ENCODE results near the gene PLPP1. TPM values are rescaled to one million over a fixed set of nuclear protein-coding genes. Genes with fewer than 3 reads are reported as not detected.

Gene PLPP1
- total and polyA plus RNA-seq, 2 of the 13 experiments (the other 11 are each of a cell fraction or from before 2014, with no cell fraction given), result 7.3 to 12.1 TPM

DNA sequence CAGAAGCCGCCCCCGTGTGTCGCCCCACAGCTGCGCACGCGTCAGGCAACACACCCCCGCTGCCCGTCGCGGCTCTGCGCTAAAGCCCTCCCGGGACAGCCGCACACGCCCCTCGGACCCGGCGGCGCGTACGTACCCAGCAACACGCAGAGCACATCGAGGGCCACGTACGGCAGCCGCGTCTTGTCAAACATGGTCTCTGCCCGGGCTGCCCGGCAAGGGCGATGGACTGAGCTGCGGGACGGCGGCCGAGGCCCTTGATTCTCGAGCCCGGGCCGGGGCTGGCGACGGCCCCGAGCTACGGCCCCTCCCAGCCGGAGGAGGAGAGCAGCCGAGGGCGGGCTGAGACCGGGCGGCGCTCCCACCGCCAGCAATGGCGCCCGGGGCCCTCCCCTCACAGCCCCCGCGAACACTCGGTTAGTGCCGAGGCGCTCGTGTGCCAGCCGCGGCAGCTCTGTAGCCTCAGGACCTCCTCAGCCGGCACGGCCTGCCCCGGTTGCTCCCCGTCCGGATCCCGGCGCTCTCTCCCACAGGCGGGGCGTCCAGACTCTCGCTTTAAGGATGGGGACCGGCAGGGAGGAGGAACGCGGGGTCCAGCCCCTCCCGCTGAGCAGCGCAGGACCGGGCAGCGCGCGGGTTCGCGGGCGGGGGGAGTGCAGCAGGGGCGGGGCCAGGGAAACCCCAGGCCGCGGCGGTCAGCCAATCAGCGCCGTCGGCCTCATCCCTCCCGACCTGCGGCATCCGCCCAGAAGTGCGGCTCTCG, at the start of gene PLPP1 (continued):
- no peak for TF ChIP-seq ZBTB26 (CRISPR knock-in tag; IDR thresholded peaks at IDR 0.05; ENCODE audit: borderline replicate concordance)
- no peak for TF ChIP-seq ZNF543 (CRISPR knock-in tag; IDR thresholded peaks at IDR 0.05)
- no peak for TF ChIP-seq ZNF562 (CRISPR knock-in tag; IDR thresholded peaks at IDR 0.05; ENCODE audit: borderline replicate concordance)
- TF ChIP-seq FOSL2 (CRISPR knock-in tag; IDR thresholded peaks at IDR 0.05), result 0 out of 2 replicates have a peak, but pooled peaks have one; percentile 3
- TF ChIP-seq HNF1A (IDR thresholded peaks at IDR 0.05; ENCODE audit: low read depth), result no peak
- TF ChIP-seq HNF1A (CRISPR knock-in tag; IDR thresholded peaks at IDR 0.05; ENCODE audit: borderline replicate concordance), result peak; percentile 35
- TF ChIP-seq ZNF550 (CRISPR knock-in tag; IDR thresholded peaks at IDR 0.05; ENCODE audit: borderline replicate concordance), result no peak
- 0 out of 2 replicates have a peak, but pooled peaks have one; percentile 35 for TF ChIP-seq TOPORS (CRISPR knock-in tag; IDR thresholded peaks at IDR 0.05)
- peak; percentile 53; the same call in 1 of the 2 replicates for TF ChIP-seq CAMTA2 (CRISPR knock-in tag; IDR thresholded peaks at IDR 0.05; ENCODE audit: borderline replicate concordance)
- no peak for TF ChIP-seq JUN (CRISPR knock-in tag; IDR thresholded peaks at IDR 0.05)
- TF ChIP-seq ARHGAP35 (CRISPR knock-in tag; IDR thresholded peaks at IDR 0.05; ENCODE audit: borderline replicate concordance), result no peak; the same call in 1 of the 2 replicates
- no peak for TF ChIP-seq ZNF282 (IDR thresholded peaks at IDR 0.05; ENCODE audit: partially characterized antibody)
- TF ChIP-seq ZNF292 (CRISPR knock-in tag; IDR thresholded peaks at IDR 0.05; ENCODE audit: borderline replicate concordance, low read depth), result peak; percentile 51; the same call in 1 of the 2 replicates
- no peak for TF ChIP-seq ZNF317 (CRISPR knock-in tag; IDR thresholded peaks at IDR 0.05)
- TF ChIP-seq KDM6A (CRISPR knock-in tag; IDR thresholded peaks at IDR 0.05; ENCODE audit: low read depth), result no peak
- TF ChIP-seq, protein P1, sequence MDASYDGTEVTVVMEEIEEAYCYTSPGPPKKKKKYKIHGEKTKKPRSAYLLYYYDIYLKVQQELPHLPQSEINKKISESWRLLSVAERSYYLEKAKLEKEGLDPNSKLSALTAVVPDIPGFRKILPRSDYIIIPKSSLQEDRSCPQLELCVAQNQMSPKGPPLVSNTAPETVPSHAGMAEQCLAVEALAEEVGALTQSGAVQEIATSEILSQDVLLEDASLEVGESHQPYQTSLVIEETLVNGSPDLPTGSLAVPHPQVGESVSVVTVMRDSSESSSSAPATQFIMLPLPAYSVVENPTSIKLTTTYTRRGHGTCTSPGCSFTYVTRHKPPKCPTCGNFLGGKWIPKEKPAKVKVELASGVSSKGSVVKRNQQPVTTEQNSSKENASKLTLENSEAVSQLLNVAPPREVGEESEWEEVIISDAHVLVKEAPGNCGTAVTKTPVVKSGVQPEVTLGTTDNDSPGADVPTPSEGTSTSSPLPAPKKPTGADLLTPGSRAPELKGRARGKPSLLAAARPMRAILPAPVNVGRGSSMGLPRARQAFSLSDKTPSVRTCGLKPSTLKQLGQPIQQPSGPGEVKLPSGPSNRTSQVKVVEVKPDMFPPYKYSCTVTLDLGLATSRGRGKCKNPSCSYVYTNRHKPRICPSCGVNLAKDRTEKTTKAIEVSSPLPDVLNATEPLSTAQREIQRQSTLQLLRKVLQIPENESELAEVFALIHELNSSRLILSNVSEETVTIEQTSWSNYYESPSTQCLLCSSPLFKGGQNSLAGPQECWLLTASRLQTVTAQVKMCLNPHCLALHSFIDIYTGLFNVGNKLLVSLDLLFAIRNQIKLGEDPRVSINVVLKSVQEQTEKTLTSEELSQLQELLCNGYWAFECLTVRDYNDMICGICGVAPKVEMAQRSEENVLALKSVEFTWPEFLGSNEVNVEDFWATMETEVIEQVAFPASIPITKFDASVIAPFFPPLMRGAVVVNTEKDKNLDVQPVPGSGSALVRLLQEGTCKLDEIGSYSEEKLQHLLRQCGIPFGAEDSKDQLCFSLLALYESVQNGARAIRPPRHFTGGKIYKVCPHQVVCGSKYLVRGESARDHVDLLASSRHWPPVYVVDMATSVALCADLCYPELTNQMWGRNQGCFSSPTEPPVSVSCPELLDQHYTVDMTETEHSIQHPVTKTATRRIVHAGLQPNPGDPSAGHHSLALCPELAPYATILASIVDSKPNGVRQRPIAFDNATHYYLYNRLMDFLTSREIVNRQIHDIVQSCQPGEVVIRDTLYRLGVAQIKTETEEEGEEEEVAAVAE (CRISPR knock-in tag; IDR thresholded peaks at IDR 0.05; ENCODE audit: borderline replicate concordance), result 0 out of 2 replicates have a peak, but pooled peaks have one; percentile 22
- no peak for TF ChIP-seq ZNF674 (CRISPR knock-in tag; IDR thresholded peaks at IDR 0.05; ENCODE audit: low read depth)
- TF ChIP-seq ZNF839 (CRISPR knock-in tag; IDR thresholded peaks at IDR 0.05; ENCODE audit: borderline replicate concordance), result no peak
- no peak for TF ChIP-seq ZFP36 (IDR thresholded peaks at IDR 0.05; ENCODE audit: borderline replicate concordance, low read depth, low read length, partially characterized antibody)

Data from HepG2 (cell line).